ENCODE data around the gene SLCO2B1.
"Not testable (repeated sequence)": the region's sequence is repeated elsewhere in the genome, so short reads cannot be mapped to it uniquely, and the experiment has no call there.

Gene SLCO2B1, protein sequence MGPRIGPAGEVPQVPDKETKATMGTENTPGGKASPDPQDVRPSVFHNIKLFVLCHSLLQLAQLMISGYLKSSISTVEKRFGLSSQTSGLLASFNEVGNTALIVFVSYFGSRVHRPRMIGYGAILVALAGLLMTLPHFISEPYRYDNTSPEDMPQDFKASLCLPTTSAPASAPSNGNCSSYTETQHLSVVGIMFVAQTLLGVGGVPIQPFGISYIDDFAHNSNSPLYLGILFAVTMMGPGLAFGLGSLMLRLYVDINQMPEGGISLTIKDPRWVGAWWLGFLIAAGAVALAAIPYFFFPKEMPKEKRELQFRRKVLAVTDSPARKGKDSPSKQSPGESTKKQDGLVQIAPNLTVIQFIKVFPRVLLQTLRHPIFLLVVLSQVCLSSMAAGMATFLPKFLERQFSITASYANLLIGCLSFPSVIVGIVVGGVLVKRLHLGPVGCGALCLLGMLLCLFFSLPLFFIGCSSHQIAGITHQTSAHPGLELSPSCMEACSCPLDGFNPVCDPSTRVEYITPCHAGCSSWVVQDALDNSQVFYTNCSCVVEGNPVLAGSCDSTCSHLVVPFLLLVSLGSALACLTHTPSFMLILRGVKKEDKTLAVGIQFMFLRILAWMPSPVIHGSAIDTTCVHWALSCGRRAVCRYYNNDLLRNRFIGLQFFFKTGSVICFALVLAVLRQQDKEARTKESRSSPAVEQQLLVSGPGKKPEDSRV

DNA sequence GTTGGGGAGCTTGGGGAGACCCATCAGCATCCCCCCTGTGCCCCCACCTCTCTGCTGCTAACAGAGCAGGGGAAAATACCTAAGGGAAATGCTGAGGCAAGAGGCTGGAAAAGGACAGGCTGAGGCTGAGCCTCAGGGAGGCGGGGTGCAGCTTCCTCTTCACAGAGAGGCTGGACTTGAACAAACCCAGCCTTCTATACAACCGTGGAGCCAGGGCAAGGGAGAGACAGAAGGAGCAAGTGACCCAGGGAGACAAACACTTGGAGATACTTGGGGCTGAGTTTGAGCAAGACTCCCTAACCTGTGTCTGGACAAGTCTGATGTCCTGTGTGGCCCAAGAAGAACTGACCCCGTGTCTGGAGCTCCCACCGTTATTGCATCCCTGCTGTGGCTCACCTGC is at the start of gene SLCO2B1:
Gene SLCO2B1, plus strand, starts transcription at position 229 of the 400 bp plus-strand sequence. CDS start 275 bp downstream, outside the sequence.
- DNase-seq (ENCODE audit: low read depth, low spot score), result no peak

- DNase-seq (ENCODE audit: low read depth, low spot score), result no peak
Measured at GRCh38 chr11:75101424-75102128, 49.3 kb upstream of the SLCO2B1 start.

DNA sequence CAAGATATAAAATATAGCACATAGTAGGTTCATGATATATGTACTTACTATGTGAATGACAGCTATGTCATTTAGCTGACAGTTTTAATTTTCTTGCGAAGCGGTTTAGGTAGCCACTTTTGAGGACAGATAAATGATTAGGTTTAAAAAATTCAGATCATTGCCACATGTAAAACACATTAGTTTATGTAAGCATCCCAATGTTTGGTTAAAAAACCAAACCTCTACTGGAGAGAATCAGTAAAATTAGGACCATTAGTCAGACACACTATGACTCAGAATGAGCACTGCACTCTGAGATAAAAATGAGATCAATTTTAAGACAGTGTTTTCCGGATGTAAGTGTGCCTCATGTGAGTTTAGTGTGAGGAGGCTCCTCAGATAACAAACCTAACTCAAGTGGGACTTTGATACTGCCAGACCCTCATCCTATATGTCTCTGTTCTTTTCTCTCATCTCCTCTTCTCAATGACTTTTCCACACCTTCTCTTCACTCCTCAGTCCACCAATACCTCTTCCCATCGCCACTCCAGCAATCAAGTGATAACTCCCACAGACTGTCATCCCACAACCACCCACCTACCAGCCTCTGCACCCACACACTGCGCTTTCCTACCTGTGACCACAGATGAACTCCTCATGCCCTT is 47.4 kb upstream of the SLCO2B1 start:
- no peak for DNase-seq (ENCODE audit: low read depth, low spot score)

DNA sequence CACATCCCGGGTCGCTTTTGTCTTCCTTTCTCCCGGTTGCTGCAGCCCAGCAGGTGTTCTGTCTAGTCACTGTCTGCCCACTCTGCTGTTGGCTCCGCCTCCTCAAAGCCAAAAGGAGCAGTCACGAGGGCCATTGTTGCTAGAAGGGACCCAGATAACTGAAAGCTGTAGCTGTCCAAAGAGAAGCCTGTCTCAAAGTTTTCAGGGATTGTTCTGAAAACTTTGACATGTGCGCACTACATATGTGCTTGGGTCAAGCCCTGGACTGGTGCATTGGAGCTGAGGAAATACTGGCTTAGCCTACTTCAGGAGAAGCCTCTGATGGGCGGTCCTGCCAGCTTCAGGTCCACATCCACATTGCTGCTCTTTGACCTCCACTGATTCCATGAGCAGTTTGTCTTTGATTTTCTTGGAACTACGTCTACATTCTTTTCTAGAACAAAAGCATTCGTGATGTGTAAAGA is 45.4 kb upstream of the SLCO2B1 start:
- DNase-seq (ENCODE audit: low read depth, low spot score), result no peak

DNA sequence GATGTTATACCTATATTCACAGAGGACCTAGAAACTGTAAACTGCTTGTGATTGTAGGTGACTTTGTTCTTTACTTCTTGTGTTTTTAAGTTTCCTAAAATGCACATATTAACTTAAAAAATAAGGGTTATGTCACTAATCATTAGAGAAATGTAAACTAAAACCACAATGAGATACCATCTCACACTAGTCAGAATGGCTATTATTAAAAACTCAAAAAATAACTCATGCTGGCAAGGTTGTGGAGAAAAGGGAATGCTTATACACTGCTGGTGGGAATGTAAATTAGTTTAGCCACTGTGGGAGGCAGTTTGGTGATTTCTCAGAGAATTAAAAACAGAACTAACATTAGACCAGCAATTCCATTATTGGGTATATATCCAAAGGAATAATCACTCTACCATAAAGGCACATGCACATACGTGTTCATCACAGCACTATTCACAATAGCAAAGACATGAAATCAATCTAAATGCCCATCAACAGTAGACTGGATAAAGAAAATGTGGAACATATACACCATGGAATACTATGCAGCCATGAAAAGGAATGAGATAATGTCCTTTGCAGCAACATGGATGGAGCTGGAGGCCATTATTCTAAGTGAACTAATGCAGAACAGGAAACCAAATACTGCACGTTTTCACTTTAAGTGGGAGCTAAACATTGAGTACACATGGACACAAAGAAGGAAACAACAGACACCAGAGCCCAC is 44.8 kb upstream of the SLCO2B1 start:
- DNase-seq (ENCODE audit: low read depth, low spot score), result not testable (repeated sequence)

GRCh38 chr11:75107187-75107586 is 43.7 kb upstream of the SLCO2B1 start:
- DNase-seq (ENCODE audit: low read depth, low spot score), result no peak

GRCh38 chr11:75112200-75112599 is 38.7 kb upstream of the SLCO2B1 start:
- DNase-seq (ENCODE audit: low read depth, low spot score), result no peak

- no peak for DNase-seq (ENCODE audit: low read depth, low spot score)
Measured at GRCh38 chr11:75113030-75113429, 37.9 kb upstream of the SLCO2B1 start.

GRCh38 chr11:75114465-75114864 is 36.4 kb upstream of the SLCO2B1 start:
- DNase-seq (ENCODE audit: low read depth, low spot score), result no peak

DNA sequence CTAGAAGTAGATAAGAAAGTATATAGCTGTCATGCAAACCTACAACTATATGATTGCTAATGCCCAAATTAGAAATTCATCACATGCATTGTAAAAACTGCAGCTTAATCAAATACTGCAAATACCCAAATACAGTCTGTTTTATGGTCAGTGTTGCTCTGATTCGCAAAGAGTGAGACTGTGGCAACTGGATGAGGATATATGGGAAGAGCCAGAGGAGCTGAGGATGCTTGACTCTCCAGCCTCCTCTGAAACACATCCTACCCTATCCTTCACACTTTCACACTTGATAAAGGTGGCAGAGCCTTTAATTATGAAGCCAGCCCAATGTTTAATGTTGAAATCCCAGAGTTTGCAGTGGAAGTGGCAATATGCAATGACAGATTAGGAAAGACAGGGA is 32.3 kb upstream of the SLCO2B1 start:
- no peak for DNase-seq (ENCODE audit: low read depth, low spot score)

DNA sequence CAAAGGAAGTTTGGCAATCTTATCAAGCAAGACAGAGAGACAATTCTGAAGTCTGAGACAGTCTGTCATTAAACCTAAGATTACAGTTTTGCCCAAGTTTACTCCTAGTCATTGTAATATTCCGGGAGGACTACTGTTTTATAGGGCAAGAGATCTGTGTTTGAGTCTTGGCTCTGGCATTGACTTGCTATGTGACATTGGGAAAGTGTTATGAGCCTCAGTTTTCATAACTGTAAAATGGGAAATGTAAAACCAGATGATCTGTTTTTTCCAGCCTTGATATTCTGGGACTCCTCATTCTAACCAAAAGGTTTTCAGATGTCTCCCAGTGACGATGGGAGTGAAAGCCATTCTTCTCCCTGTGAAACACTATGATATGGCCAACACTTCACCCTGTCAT is 24.3 kb upstream of the SLCO2B1 start:
- DNase-seq (ENCODE audit: low read depth, low spot score), result no peak

GRCh38 chr11:75132080-75132479 is 18.8 kb upstream of the SLCO2B1 start:
- DNase-seq (ENCODE audit: low read depth, low spot score), result no peak

DNA sequence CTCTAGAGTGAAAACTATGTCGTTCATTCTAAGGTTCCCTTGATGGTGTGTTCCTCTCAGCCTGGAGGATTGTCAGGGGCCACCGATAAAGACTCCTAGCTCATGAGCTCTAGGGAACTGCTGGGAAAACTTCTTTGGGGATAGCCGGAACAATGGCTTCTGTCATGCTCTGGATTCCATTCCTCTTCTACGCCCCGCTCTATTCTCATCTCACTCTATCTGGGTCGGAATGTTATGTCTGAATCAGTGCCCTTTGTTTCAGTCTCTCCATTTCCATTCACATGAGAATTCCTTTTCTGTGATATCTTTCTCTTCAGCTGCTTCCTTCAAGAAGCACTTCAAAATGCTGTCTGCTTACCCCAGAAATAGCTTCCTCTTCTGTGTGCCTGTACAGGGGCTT is 16.9 kb upstream of the SLCO2B1 start:
- DNase-seq (ENCODE audit: low read depth, low spot score), result no peak

DNA sequence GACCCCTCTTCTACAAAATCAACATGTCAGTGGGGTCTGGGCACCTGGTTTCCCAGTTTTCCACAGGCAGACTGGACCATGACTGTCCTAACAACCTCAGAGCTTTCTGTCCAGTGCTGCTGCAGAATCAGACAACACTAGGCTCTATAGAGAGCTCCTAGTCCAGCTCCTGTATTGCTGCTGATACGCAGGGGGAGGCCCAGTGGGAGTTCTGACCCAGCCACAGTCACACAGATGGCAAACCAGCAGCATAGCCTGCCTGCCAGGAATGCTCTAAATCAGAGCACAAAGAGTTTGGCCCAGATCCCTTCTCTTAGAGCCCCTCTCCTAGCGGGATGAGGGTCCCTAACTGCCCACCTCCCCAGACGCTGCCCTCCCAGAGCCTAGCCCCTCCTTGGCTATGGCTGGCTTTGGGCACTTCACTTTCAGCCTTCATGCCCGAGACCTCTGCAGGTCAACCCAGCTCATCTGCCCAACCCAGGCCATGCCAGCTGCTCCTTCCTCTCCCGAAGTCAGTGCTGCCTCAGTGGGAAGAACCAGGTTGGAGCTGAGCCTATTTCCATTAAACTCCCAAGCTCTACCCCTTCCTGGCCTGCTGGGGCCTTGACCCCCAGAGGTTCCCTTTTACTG is 15.8 kb upstream of the SLCO2B1 start:
- DNase-seq (ENCODE audit: low read depth, low spot score), result no peak

DNA sequence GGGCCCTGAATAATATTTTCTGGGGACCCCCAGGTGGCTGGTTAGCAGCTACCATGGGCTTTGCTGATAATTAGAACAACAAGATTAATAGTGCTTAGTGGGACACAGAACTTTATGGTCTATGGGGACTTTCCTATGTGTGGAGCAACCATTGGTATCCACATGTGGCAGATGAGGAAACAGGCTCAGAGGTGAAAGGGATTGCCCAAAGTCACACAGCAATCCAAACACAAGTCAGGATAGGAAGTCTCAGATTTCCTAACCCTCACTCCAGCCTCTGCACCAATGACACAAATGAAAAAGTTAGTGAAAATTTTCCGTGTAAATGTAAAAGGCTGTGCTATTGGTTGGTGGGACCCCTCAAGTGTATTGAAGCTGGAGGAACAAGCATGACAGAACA is 15.3 kb upstream of the SLCO2B1 start:
- DNase-seq (ENCODE audit: low read depth, low spot score), result no peak

GRCh38 chr11:75140269-75141138 is 10.4 kb upstream of the SLCO2B1 start:
- no peak for DNase-seq (ENCODE audit: low read depth, low spot score)

GRCh38 chr11:75141166-75141565 is 9.7 kb upstream of the SLCO2B1 start:
- DNase-seq (ENCODE audit: low read depth, low spot score), result no peak

- peak; percentile 76 for DNase-seq (ENCODE audit: low read depth, low spot score)
Measured at GRCh38 chr11:75142714-75143419, 8.0 kb upstream of the SLCO2B1 start.

GRCh38 chr11:75143420-75143731 is 7.5 kb upstream of the SLCO2B1 start:
- no peak for DNase-seq (ENCODE audit: low read depth, low spot score)

Data from brain pericyte (primary cell).